AG10803 (cell line): ENCODE results near the gene GJA4.

ENCODE experiments used
- DNase-seq: peaks from one replicate; pipeline ENCODE4 v3.0.0; 2010; ENCODE audit warnings: low read depth
- H3K4me3 ChIP-seq: 2 replicates; pipeline ENCODE4 v1.5.1; 2011; ENCODE audit warnings: mild to moderate bottlenecking, low read length, control low read depth
- CTCF ChIP-seq: conservative IDR thresholded peaks from 2 replicates; pipeline ENCODE4 v1.5.1; 2011; ENCODE audit warnings: mild to moderate bottlenecking, low read length, control low read depth, inconsistent platforms

Gene GJA4

GRCh38 chr1:34779005-34779404, 13.8 kb upstream of the GJA4 start:
- no peak for DNase-seq
- no peak for TF ChIP-seq CTCF
- no peak overlapping the region for H3K4me3 ChIP-seq

- DNase-seq, result no peak
Measured at GRCh38 chr1:34779526-34779925, 13.3 kb upstream of the GJA4 start.

GRCh38 chr1:34779962-34780361, 12.8 kb upstream of the GJA4 start:
- H3K4me3 ChIP-seq, result no peak overlapping the region
- no peak for DNase-seq
- TF ChIP-seq CTCF, result no peak

More at GRCh38 chr1:34779526-34779925, 13.3 kb upstream of the GJA4 start:
- H3K4me3 ChIP-seq, result no peak overlapping the region
- TF ChIP-seq CTCF, result no peak

- DNase-seq, result no peak
- no peak for TF ChIP-seq CTCF
Measured at GRCh38 chr1:34780528-34780927, 12.3 kb upstream of the GJA4 start.

GRCh38 chr1:34781071-34781843, 11.5 kb upstream of the GJA4 start, which contains the start of gene GJB3:
TSS of gene GJB3 (plus strand) at chr1:34781214. CDS start at chr1:34784763, 3,549 bp downstream.
- DNase-seq, result no peak
- TF ChIP-seq CTCF, result no peak
- H3K4me3 ChIP-seq, result peak within 1 kb of the TSS; percentile 15; the same call in 1 of the 2 replicates

More at GRCh38 chr1:34780528-34780927, 12.3 kb upstream of the GJA4 start:
- H3K4me3 ChIP-seq, result no peak overlapping the region

GRCh38 chr1:34781844-34782391, 10.9 kb upstream of the GJA4 start:
- H3K4me3 ChIP-seq, result no peak overlapping the region
- DNase-seq, result no peak
- no peak for TF ChIP-seq CTCF

- no peak for DNase-seq
- no peak overlapping the region for H3K4me3 ChIP-seq
- no peak for TF ChIP-seq CTCF
Measured at GRCh38 chr1:34784751-34785221, 8.0 kb upstream of the GJA4 start.
